Left ventricle myocardium inferior (tissue), 1 donor: Measurements from ENCODE around the gene KRTAP5-11. TPM values are rescaled to one million over a fixed set of nuclear protein-coding genes. Genes with fewer than 3 reads are reported as not detected.

Experiments
- DNase-seq: peaks from one replicate; pipeline ENCODE4 v3.0.0-alpha.2; 2020
- H3K27ac ChIP-seq: fragments of 200-600 bp; replicated peaks from 2 replicates; pipeline ENCODE4 v1.8.0; 2021
- H3K27me3 ChIP-seq: fragments of 200-600 bp; 2 replicates; pipeline ENCODE4 v1.8.0; 2021; ENCODE audit warnings: low read depth
- H3K36me3 ChIP-seq: fragments of 200-600 bp; 2 replicates; pipeline ENCODE4 v1.8.0; 2021
- H3K4me1 ChIP-seq: fragments of 200-600 bp; 2 replicates; pipeline ENCODE4 v1.8.0; 2021
- H3K4me3 ChIP-seq: fragments of 200-600 bp; 2 replicates; pipeline ENCODE4 v1.8.0; 2021; ENCODE audit warnings: mild to moderate bottlenecking, moderate library complexity
- H3K9me3 ChIP-seq: fragments of 200-600 bp; replicated peaks from 2 replicates; pipeline ENCODE4 v1.8.0; 2021
- CTCF ChIP-seq: fragments of 200-600 bp; IDR thresholded peaks from 2 replicates; pipeline ENCODE4 v1.8.0; 2021; ENCODE audit warnings: antibody characterized with exemption, mild to moderate bottlenecking, borderline replicate concordance
- intact Hi-C: fragments of 100-400 bp; cut with micrococcal nuclease; formaldehyde crosslinking; loops from one replicate; pipeline ENCODE4 v1.11.0; 2022
- total RNA-seq: library from RNA; stranded (reverse); fragmentation: NEBNext Ultra II Directional; extraction: Animal tissue kit (Norgen Biotek cat#: 25700); gene quantifications from one replicate; pipeline ENCODE4 v1.2.1, GENCODE V29; 2021
- donor health status: DM: no; HTN: yes; CAD: no; lungs with severe emphysema.

The KRTAP5-11 gene
- total RNA-seq, 1 donor from 2014 or later, result not detected

DNA sequence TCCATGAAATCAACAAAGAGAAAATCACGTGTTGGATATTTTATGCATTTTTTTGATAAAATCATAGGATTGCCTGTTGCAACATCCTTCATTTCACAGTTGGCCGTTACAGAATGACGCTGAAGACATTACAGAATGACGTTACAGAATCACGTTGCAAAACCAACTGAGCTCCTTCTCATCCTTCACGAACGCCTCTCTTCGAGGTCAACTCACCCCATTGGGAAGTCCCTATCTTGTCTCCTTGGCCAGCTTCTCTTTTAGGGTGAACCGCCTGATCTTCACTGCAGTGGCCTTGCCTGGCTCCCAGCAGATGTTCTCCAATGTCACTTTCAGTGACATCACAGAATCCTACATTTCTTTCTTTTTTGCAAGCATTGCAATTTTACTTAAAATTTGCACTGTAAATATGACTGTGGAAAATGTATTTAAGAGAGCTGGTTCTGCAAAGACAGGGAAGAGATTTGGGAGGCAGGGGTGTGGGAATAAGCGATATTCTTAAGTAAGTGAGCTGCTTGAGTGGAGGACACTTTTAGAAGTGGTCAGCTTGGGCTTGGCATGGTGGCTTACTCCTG lies 50.6 kb downstream of the KRTAP5-11 start:
- intact Hi-C loops, result no loop called here
- no peaks in the 10 kb centered on the region for H3K9me3 ChIP-seq

More for the DNA sequence above, 50.6 kb downstream of the KRTAP5-11 start:
- Histone ChIP-seq H3K27me3 (no peaks in the 10 kb centered on the region), H3K27ac (no peak overlapping the region), H3K4me3 (no peak overlapping the region), H3K36me3 (no peaks in the 10 kb centered on the region), H3K4me1 (no peaks in the 10 kb centered on the region)
- no peak for TF ChIP-seq CTCF
- DNase-seq, result no peak

Other genes starting within 250 kb of the KRTAP5-11 start
- gene DHCR7, start 134.5 kb downstream of the KRTAP5-11 start, total RNA-seq, result 39.1 TPM
- 17.5 TPM for gene NADSYN1, start 129.7 kb downstream of the KRTAP5-11 start, total RNA-seq
- not detected for gene KRTAP5-7, start 55.6 kb downstream of the KRTAP5-11 start, total RNA-seq
- gene KRTAP5-8, start 44.9 kb downstream of the KRTAP5-11 start, total RNA-seq, result not detected
- not detected for gene KRTAP5-9, start 34.5 kb downstream of the KRTAP5-11 start, total RNA-seq
- not detected for gene KRTAP5-10, start 17.3 kb downstream of the KRTAP5-11 start, total RNA-seq